OCI-LY1 (cell line): ENCODE results near the gene RAB30.

Source experiments
- EZH2 ChIP-seq: fragments of 200-600 bp; sonication (generic), shearing (Covaris generic); IDR thresholded peaks from 2 replicates; pipeline ENCODE4 v1.8.0; 2017; ENCODE audit warnings: borderline replicate concordance, mixed run types, mild to moderate bottlenecking, antibody characterized with exemption, low read length, moderate library complexity, mixed read lengths
- TF ChIP-seq, protein P1 (sequence below): fragments of 200-600 bp; sonication (generic), shearing (Covaris generic); IDR thresholded peaks from 2 replicates; pipeline ENCODE4 v1.5.1; 2017; ENCODE audit warnings: mild to moderate bottlenecking, antibody characterized with exemption, low read length, moderate library complexity, mixed read lengths

DNA sequence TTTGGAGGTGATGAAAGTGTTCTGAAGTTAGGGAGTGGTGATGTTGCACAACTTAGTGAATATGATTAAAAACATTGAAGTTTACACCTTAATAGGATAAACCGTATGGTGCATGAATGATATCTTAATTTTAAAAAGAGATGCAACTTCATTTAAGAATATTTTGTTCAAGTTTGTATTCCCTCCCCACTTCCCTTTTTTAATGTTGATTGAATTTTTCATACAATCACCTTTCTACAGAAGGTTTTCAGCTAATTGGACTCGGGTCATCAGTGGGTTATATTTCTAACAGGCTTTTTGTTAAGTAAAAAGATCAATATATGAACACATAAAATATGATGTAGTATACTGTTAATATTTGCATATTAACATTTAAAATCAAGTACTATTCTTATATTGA is 97.6 kb downstream of the RAB30 start:
- no peak for TF ChIP-seq EZH2
- TF ChIP-seq, protein P1, sequence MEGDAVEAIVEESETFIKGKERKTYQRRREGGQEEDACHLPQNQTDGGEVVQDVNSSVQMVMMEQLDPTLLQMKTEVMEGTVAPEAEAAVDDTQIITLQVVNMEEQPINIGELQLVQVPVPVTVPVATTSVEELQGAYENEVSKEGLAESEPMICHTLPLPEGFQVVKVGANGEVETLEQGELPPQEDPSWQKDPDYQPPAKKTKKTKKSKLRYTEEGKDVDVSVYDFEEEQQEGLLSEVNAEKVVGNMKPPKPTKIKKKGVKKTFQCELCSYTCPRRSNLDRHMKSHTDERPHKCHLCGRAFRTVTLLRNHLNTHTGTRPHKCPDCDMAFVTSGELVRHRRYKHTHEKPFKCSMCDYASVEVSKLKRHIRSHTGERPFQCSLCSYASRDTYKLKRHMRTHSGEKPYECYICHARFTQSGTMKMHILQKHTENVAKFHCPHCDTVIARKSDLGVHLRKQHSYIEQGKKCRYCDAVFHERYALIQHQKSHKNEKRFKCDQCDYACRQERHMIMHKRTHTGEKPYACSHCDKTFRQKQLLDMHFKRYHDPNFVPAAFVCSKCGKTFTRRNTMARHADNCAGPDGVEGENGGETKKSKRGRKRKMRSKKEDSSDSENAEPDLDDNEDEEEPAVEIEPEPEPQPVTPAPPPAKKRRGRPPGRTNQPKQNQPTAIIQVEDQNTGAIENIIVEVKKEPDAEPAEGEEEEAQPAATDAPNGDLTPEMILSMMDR = no peak
